GM18519 (cell line): ENCODE measurements around the gene PERM1.
"Not testable (repeated sequence)": the region's sequence is repeated elsewhere in the genome, so short reads cannot be mapped to it uniquely, and the experiment has no call there.

ENCODE experiments used
- ATAC-seq: cut with Tn5 transposase; IDR thresholded peaks from one replicate; pipeline ENCODE4 v1.9.1; 2021; ENCODE audit warnings: mild to moderate bottlenecking, moderate library complexity; ENCODE audit not compliant: unreplicated experiment, low FRiP score

The PERM1 gene, protein sequence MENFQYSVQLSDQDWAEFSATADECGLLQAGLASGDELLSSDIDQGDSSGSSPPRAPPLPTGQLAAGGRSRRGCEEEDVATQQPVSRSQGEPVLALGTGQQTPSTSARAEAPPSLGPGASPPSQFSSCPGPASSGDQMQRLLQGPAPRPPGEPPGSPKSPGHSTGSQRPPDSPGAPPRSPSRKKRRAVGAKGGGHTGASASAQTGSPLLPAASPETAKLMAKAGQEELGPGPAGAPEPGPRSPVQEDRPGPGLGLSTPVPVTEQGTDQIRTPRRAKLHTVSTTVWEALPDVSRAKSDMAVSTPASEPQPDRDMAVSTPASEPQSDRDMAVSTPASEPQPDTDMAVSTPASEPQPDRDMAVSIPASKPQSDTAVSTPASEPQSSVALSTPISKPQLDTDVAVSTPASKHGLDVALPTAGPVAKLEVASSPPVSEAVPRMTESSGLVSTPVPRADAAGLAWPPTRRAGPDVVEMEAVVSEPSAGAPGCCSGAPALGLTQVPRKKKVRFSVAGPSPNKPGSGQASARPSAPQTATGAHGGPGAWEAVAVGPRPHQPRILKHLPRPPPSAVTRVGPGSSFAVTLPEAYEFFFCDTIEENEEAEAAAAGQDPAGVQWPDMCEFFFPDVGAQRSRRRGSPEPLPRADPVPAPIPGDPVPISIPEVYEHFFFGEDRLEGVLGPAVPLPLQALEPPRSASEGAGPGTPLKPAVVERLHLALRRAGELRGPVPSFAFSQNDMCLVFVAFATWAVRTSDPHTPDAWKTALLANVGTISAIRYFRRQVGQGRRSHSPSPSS

DNA sequence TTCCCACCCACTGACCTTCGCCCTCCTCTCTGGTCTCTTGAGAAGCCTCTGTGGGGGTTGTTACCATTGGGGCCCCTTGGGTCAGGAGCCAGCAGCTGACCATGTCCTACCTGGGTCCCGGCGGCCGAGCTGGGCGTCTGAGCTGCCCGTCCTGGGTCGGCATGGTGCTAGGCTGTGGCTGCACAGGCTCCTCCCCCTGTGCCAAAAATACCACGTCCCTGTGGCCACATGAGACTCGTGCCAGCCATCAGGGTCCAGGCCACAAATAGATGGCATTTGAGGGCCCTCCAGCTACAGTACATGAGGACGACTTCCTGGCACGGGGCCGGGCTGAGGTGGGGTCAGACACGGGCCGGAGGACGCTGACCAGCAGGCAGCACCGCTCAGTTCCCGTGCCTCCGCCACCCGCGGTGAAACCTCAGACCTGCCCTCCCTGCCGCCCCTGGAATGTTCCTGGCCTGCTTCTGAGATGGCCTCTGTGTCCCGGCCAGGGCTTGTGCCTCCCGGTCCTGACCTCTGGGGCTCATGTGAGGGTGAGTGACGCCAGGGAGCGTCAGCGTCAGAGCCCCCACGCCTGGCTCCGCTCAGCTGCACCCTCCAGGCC lies at the start of gene PERM1:
PERM1 (minus strand) TSS at position 139 of the 604 bp plus-strand sequence. CDS start 1,064 bp downstream, outside the sequence.
- ATAC-seq, result no peak

DNA sequence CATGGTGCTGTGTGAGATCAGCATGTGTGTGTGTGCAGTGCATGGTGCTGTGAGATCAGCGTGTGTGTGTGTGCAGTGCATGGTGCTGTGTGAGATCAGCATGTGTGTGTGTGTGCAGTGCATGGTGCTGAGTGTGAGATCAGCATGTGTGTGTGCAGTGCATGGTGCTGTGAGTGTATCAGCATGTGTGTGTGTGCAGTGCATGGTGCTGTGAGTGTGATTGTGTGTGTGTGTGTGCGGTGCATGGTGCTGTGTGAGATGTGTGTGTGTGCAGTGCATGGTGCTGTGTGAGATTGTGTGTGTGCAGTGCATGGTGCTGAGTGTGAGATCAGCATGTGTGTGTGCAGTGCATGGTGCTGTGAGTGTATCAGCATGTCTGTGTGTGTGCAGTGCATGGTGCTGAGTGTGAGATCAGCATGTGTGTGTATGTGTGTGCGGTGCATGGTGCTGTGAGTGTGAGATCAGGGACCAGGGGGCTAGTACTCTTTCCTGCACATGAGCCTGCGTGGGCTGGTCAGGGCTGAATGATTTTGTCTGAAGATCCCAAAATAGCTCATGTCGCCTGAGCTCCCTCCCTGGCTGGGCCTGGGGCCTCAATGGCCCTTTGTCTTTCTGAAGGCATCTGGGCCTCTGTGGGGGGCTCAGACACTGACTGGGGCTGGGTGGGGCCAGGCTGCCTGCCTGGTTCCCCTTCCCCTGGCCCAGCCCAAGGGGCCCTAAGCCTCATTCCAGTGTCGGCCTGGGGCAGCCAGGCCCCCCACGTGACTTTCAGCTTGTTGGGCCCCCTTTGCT lies 49.2 kb upstream of the PERM1 start:
- ATAC-seq, result not testable (repeated sequence)

DNA sequence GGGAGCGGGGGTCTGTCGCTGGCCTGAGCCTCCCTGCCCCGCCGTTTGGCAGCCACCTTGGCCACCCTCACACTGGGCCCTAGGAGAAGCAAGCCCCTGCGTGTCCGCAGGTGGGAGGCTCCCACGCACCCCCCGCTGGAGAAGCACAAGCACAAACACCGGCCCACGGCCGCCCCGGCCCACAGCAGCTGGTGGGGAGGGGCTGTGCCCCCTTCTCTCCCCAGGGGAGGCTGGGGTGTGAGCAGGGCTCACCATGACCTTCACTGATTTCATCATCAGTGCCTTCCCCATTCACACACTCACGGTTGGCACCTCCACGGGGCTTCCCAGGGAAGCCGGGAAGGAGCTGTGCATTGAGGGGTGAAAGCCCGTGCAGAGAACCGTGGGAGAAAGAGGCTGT lies 45.9 kb upstream of the PERM1 start:
- ATAC-seq, result no peak

DNA sequence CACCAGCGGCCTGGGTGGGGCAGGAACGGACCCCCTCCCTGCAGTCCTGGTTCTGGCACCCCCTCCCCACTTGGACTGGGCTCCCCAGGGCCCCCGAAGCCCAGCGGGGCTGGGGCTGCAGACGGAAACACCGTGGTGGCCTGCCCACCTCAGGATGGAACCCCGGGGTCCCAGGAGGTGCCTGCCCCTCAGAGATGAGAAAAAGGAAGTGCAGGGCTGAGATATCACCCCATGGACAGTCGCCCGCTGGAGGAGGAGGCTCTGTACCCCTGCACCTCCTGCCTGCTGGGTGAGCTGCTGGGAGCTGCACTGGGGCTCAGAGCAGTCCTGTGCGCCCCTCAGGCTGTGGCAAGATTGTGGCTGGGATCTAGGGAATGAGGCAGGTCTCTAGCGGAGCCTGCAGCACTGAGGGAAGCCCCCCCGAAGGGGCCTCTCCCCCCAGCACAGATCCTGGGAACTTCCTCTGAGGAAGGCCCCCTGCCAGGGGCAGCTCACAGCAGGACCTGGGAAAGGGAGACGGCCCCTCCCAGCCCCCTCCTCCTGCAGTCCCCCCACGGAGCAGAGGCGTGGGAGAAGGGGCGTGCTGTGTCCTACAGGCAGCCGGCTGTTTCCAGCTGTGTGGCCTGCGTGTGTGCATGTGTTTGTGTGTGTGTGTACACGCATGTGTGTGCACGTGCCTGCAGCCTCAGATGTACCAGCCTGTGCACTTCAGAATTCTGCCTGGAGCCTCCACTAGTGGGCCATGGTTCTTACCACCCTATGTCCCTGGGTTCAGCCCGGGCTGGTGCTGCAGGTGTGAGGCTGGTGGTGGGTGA lies 44.9 kb upstream of the PERM1 start:
- no peak for ATAC-seq

DNA sequence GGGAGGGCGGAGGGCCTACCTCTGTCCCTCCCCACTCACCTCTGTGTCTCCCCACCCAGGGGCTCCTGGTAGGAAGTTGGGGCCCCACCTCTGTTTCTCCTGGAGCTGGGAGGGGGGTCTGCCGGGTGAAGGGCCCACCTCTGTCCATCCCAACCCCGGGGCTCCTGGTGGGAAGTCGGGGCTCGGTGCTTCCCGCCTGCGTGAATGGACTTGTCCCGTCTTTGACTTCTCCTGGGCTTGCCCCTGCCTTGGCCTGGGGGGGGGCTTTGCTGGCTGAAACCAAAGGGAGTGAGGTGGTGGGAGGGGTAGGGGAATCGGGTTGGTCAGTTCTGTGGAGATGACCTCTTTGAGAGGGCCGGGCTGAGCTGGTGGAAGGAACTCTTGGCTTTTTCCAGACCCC lies 43.8 kb upstream of the PERM1 start:
- ATAC-seq, result no peak

DNA sequence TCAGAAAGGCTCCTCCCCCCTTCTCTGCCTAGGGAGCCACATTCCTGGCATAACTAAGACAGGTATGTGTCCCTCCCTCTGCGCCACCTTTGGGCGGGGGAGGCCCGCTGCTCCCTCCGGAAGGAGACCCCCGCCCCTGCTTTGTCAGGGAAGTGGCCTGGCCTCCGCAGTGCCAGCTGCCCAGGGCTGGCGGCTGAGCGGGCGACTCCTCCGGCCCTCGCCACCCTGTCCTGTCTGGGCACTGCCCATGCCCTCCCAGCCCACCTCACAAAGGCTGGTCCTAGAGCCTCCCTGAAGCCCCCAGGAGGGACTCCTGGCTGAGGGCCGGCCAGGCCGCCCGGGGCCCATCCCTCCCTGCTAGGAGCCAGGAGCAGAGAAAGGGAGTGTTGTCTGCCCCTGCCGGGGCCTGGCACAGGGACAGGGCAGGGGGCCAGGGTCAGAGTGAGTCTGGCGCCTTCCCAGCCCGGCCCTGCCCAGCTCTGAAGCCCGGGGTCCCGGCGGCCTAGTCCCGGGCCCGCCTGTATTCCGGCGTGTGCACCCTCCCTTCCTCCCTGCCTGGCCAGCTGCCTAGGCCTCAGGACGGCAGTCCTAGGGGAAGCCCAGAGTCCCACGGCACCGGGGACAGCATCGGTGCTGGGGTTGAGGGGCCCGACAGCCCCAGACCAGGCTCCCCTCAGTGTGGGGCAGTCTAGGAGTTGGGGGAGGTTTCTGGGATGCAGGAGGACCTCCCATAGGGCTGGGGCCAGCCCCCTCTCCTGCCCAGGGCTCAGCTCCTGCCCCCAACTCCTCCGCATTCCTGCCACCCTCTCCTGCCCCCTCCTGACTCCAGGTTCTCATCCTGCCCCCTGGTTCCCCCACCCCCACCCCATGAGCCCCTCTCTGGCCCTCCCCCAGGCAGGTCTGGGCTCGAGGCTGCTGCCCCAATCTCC lies 43.1 kb upstream of the PERM1 start:
- no peak for ATAC-seq

DNA sequence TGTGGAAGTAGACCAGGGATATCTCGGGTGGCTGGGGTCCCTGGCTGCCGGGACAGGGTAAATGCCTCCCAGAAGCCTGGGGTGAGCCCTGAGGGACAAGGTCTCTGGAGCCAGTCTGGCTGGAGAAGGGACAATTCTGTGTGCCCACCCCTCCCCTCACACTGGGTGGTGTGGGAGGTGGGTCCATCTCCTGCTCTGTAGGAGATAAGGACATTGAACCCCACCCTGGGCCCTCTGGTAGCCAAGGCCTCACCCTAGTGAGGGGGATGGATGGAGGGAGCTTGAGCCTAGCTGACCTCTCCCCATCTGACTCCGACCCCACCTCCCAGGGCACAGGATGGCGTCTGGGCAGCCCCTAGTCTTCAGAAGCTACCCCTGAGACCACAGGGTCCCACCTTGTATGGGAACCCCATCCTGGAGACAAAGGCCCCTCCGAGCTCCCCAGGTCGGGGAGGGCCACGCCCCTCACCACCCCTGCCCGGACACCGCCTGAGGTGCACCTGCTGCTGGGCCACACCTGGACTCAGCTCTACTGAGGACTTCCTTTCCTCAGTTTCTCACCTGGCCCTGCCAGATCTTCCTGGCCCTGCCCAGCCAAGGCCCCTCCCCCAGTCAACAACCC lies 42.4 kb upstream of the PERM1 start:
- no peak for ATAC-seq

DNA sequence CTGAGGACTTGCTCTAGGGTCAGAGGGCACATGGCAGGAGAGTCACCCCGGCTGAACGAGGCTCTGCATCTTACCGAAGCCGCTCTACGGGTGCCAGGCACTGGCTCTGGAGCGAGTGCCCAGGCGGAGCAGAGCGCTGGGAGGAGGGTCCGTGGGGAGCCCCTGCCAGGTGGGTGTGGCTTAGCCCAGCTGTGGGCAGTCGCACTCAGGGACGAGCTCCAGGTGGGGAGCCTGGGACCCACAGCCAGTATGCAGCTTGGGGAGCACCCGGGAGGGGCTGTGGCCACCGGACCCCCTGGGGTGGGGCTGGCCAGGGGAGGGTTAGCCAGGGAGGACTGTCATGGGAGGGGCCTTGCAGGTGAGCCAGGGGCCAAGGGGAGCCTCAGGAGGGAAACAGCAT lies 41.8 kb upstream of the PERM1 start:
- no peak for ATAC-seq

DNA sequence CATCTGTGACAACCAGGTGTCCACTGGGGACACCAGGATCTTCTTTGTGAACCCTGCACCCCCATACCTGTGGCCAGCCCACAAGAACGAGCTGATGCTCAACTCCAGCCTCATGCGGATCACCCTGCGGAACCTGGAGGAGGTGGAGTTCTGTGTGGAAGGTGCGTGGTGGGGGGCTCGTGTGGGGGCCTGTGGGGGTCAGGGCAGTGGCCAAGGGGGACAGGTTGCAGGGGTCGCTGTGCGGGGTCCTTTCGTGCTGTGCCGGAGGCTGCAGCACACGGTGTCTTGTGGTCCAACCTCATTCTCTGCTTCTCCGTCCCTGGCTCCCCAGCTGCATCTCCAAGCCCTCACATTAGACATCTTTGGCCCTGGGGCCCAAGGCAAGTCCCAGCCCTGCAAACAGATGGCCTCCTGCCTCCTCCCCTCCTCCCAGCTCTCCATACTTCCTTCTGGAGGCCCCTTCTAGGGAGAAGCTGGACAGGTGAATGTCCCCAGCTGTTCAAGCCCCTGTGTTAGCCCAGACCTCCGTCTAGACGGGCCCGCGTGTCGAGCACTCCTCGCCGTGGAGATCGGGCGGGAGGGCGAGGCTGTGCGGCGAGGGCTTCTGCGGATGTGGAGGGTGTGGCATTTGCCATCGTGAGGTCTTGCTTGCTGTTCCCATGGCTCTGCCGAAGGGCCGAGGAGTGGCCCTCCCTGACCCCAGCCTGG lies 40.6 kb upstream of the PERM1 start:
- ATAC-seq, result no peak

DNA sequence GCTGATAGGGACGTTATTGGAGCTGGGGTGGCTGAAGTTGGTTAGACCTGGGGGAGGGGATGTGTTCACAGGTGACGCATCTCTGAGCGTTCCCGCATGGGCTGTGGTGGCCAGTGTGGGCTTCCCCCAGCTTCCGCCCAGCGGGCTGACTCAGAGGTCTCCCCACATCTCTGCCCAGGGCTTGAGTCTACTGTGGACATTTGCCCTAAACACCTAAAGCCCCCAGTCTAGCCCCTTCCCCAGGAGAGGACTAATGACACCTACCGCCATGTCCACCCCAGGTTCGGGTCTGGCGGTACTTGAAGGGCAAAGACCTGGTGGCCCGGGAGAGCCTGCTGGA lies 40.0 kb upstream of the PERM1 start:
- no peak for ATAC-seq

DNA sequence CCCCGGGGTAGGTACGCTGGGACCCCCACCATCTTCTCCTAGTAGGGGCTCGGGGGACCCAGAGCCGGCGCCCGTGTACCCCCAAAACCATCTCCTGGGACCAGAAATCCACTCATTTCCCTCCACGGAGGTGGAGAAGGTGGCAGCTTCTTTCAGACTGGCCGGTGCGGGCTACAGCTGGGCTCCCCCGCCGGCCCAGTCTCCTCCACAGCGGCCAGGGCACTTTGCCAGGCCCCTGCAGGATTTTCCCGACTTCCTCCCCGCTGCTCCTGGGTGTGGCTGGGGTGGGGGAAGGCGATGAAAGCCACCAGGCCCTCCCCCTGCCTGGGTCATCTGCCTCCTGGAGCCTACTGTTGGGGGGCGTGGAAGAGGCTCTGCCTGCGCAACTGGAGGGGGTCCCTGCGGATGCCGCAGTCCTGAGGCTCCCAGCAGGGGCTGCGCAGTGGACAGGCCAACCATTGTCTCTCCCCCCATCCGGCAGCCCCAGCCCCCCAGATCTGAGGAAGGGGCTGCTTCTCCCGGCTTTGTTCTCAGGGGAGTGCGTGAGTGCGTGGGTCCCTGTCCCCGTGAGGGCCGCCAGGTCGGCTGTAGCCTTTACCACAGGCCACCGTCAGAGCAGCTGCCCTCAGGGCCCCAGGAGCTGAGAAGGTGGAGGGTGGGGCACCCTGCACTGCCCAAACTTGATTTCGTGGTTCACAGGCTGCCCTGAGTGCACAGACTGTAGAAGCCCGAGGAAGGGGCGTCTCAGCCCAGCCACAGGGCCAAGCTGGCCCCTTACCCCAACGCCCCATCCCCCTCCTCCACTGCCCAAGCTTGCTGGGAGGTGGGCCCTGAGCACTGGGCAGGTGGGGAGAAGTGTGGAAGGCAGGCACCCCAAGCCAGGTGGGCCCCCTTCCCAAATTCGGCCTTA lies 39.4 kb upstream of the PERM1 start:
- ATAC-seq, result no peak

DNA sequence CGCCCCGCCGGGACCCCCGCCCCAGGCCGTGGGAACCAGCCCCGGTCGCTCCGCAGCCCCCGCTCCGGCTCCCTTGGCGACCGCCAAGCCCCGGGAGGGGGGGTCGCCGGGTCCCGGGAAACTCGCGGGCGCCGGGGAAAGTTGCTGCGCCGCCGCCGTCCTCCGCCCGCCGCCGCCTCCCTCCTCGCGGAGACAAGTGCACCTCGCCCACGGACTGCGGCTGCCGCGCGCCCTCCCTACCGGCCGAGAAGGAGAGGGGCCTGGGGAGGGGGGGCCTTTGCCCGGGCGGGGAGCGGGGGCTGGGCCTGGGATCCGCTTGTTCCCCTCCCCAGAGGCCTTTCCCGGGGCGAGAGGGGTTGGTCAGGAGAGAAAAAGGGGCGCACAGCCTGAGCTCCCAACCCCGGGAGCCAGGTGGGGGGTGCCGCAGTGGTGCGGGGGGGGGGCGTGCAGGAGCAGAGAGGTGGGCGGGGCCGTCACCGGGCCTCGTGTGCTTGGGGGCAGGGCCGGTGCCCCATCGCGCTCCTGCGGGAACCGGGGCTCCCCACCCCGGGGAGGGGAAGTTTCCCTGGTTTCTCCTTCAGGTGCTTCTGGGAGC lies 38.6 kb upstream of the PERM1 start:
- no peak for ATAC-seq

DNA sequence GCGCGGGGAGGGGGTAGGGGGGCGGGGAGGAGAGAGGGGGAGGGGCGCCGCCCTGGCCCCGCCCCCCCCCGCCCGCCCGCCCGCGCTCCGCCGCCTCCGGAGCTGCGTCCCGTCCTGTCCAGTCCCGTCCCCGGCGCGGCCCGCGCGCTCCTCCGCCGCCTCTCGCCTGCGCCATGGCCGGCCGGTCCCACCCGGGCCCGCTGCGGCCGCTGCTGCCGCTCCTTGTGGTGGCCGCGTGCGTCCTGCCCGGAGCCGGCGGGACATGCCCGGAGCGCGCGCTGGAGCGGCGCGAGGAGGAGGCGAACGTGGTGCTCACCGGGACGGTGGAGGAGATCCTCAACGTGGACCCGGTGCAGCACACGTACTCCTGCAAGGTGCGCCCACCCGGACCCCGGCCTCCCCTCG lies 38.1 kb upstream of the PERM1 start, which contains the start of gene AGRN:
AGRN (plus strand) TSS at position 121 of the 405 bp plus-strand sequence; CDS start at position 174, 53 bp downstream.
- peak; percentile 19 for ATAC-seq

DNA sequence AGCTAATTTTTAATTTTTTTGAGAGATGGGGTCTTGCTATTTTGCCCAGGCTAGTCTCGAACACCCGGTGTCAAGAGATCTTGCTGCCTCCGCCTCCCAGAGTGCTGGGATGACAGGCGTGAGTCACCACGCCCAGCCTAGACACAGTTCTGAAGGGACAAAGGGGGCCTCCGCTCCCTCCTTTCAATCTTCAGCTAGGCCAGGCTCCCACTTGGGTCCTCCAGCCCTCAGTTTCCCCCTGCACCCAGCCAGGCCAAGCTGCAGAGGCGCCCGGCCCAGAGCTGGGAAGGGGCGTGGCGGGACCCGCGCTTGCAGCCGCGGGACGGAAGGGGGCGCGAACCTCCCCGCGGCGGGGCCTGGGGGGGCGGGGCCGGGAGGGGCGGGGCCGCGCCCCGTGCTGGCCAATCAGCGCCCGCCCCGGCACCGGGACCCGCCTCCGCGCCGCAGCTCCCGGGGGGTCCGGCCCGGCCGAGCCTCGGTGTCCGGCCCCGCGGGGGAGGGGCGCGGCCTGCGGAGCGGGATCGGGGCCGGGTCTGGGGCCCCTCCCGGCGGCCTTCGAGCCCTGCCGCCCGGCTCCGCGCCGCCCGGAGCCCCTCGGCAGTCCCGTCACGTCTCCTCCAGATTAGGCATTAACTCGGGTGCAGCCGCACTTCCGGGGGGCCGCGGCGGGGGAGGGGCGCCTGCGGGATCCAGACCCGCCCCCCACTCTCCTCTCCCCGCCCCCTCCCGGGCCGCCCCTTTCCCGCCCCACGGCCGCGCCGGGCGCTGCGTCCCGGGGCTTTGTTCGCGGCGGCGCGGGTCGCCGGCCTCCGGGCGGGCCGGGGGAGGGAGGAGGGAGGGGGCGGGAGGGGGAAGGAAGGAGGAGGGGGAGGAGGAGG lies 37.5 kb upstream of the PERM1 start:
- ATAC-seq, result peak; percentile 50

DNA sequence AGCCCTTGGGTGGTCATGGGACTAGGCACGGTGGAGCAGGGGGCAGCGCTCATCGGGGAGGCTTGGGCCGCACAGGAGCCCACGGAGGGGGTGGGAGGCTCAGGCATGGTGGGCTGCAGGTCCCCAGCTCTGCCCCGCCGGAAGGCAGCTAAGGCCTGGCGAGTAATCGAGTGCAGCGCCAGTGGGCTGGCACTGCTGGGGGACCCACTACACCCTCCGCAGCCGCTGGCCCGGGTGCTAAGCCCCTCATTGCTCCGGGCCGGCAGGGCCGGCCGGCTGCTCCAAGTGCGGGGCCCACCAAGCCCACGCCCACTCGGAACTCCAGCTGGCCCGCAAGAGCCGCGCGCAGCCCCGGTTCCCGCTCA lies 36.4 kb upstream of the PERM1 start:
- not testable (repeated sequence) for ATAC-seq
